ENCODE data around the gene POTEE. TPM values are rescaled to one million over a fixed set of nuclear protein-coding genes. Genes with fewer than 3 reads are reported as not detected.
"Not testable (repeated sequence)": the region's sequence is repeated elsewhere in the genome, so short reads cannot be mapped to it uniquely, and the experiment has no call there.

Gene POTEE
- total RNA-seq, 6 experiments from 2014 or later = 0.04 to 0.09 (median 0.05) TPM; not detected in 3

- WGBS (ENCODE audit: insufficient coverage, low coverage, low lambda C conversion rate, missing lambda C conversion rate) = 20% methylated on average over 1 of the region's 14 CpGs
Measured at GRCh38 chr2:131201098-131201497, 8.2 kb upstream of the POTEE start.

GRCh38 chr2:131207839-131208238, 1.5 kb upstream of the POTEE start:
- H3K27me3 ChIP-seq; ATAC-seq; intact Hi-C loops (cut with DNase I); H3K4me1 ChIP-seq; H3K27ac ChIP-seq; H3K9me3 ChIP-seq; H3K36me3 ChIP-seq; H3K4me3 ChIP-seq; DNase-seq: not testable (repeated sequence)
- WGBS (ENCODE audit: insufficient coverage, low coverage, low lambda C conversion rate, missing lambda C conversion rate) = 41% methylated on average over 3 of the region's 9 CpGs

More at GRCh38 chr2:131201098-131201497, 8.2 kb upstream of the POTEE start:
- H3K9me3 ChIP-seq = no peaks in the 10 kb centered on the region
- no peaks in the 10 kb centered on the region for H3K4me1 ChIP-seq
- H3K27me3 ChIP-seq = no peaks in the 10 kb centered on the region
- no peak for TF ChIP-seq POLR2A (IDR thresholded peaks at IDR 0.05)
- DNase-seq (no peak), ATAC-seq (no peak)
- H3K4me3 ChIP-seq = no peak overlapping the region
- no peaks in the 10 kb centered on the region for H3K36me3 ChIP-seq
- H3K27ac ChIP-seq = no peak overlapping the region
- intact Hi-C loops (cut with DNase I) = no loop called here

GRCh38 chr2:131209773-131210104, 403 bp downstream of the POTEE start:
- H3K27me3 ChIP-seq; H3K9me3 ChIP-seq; H3K4me1 ChIP-seq; H3K36me3 ChIP-seq; H3K4me3 ChIP-seq; H3K27ac ChIP-seq; DNase-seq; intact Hi-C loops (cut with DNase I); ATAC-seq: not testable (repeated sequence)
- no CpG with 5 or more reads among the region's 14 CpGs for WGBS (ENCODE audit: insufficient coverage, low coverage, low lambda C conversion rate, missing lambda C conversion rate)

- H3K36me3 ChIP-seq; H3K4me3 ChIP-seq; DNase-seq; H3K27me3 ChIP-seq; intact Hi-C loops (cut with DNase I); H3K9me3 ChIP-seq; H3K4me1 ChIP-seq; ATAC-seq; H3K27ac ChIP-seq: not testable (repeated sequence)
- WGBS (ENCODE audit: insufficient coverage, low coverage, low lambda C conversion rate, missing lambda C conversion rate) = no CpG with 5 or more reads among the region's 22 CpGs
Measured at GRCh38 chr2:131210434-131211211, 1.3 kb downstream of the POTEE start.

GRCh38 chr2:131217238-131217986, 8.1 kb downstream of the POTEE start:
- H3K36me3 ChIP-seq; H3K9me3 ChIP-seq; H3K27ac ChIP-seq; H3K4me3 ChIP-seq; H3K4me1 ChIP-seq; intact Hi-C loops (cut with DNase I); H3K27me3 ChIP-seq; ATAC-seq; DNase-seq: not testable (repeated sequence)
- WGBS (ENCODE audit: insufficient coverage, low coverage, low lambda C conversion rate, missing lambda C conversion rate) = no CpG with 5 or more reads among the region's 60 CpGs

- ATAC-seq; H3K9me3 ChIP-seq; H3K36me3 ChIP-seq; H3K27me3 ChIP-seq; H3K27ac ChIP-seq; H3K4me1 ChIP-seq; intact Hi-C loops (cut with DNase I); H3K4me3 ChIP-seq; DNase-seq: not testable (repeated sequence)
- WGBS (ENCODE audit: insufficient coverage, low coverage, low lambda C conversion rate, missing lambda C conversion rate) = 21% methylated on average over 6 of the region's 10 CpGs
Measured at GRCh38 chr2:131235543-131236449, 26.5 kb downstream of the POTEE start.

Small RNA genes lying within 50 kb of the gene (small RNA-seq; reads per million reads assigned to genes)
- gene AC009477.1 (0 reads per million in 2 experiments), gene RNU6-127P (0 reads per million in 2 experiments)

Other genes starting within 250 kb of the POTEE start
- 10 to 100 TPM; 28.1 to 69.7 (median 33.9) TPM for gene FAM168B, start 116.1 kb upstream of the POTEE start, total RNA-seq
- gene PLEKHB2, start 104.2 kb upstream of the POTEE start, total RNA-seq = 10 to 100 TPM in 4 of 6 experiments, 1 to 10 TPM in 2; 8.9 to 22.3 (median 17.5) TPM
- gene RAB6D, start 154.6 kb downstream of the POTEE start, total RNA-seq = under 1 TPM in 1 of 6 experiments, not detected in 5; 0.07 TPM

Data from right lobe of liver (tissue), 6 donors.